Measurements from ENCODE around the gene SIX3.

Gene SIX3

GRCh38 chr2:44941551-44942234 lies at the start of gene SIX3:
Gene SIX3 (plus strand): TSS chr2:44941702. CDS start chr2:44942105, 403 bp downstream.
- peak; percentile 63 for DNase-seq

- DNase-seq, result no peak
Observed at GRCh38 chr2:44894058-44894457, 47.4 kb upstream of the SIX3 start.

DNA sequence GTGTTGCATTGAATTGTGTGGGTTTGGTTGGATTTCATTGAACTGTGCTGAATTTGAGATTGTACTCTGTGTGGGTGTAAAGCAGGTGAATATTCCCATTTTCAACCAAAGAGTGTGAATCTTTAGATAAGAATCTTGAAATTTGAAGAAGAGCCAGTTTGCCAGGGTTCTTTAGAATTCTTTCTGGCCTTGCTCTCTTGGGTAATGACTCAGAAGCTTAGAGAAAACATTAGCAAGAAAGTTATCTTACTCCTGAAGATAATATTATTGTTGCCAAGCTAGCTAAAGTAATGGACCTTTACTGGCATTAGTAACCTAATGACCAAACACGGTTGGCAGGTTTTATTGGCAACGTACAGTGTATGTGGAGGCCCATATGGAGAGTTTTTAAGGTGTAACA lies 46.4 kb upstream of the SIX3 start:
- no peak for DNase-seq

GRCh38 chr2:44897406-44897805 lies 44.1 kb upstream of the SIX3 start:
- DNase-seq, result no peak

DNA sequence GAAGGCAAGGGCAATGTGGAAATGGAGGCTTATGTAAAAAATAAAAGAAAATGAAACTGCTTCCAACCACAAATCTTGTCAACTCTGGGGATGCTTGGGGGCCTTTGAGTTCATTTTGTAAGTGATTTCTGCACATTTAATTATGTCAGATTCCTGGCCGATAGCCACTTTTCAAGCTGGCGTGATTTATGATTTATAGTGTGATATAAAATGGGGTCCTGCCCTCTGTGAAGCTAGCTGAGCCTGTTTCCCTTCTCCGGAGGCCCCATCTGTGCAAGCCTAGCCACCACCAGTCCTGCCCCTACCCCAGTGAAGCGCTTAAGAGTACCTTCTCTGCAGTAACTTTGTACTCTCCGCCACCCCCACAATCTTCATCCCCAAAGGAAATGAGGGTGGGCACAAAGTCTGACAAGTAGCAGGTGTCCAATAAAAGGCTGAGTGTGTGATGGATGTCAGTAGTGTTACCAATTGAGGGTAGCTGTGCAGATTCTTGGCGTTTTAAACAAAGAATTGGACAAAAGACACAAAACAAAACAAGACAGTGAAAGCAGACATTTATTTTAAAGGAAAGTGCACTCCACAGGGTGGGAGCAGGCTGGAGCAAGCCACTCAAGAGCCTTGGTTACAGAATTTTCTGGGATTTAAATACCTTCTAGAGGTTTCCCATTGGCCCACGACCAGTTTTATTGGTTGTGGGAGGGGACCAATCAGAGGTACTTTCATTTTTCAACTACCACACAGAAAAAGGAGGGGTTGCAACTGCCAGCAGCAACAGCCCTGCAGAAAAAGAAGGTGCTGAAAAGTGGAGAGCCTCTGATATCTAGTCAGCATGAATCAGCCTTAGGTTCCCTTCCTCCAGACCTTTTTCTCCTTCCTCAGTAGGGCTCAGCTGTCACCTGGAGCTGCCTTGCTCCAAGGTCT lies 39.0 kb upstream of the SIX3 start:
- no peak for DNase-seq

- no peak for DNase-seq
Observed at GRCh38 chr2:44904578-44904977, 36.9 kb upstream of the SIX3 start.

DNA sequence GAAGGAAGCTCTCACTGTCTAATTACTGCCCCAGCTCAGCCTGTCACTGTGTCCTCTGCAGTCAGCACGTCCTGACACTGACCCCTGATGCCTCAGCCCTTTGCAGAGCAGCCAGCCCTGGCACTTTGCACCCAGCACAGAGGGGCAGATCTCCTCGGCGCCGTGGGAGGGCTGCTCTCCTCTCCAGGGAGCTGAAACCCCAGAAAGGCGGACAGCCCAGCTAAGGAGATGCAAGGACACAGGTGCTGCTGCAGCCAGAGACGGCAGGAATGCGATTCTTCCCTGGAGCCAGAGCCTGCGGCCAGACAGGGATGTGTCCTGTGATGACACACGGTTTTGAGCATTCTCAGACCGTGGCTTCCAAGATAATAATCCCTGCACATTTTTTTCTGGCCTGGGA lies 34.5 kb upstream of the SIX3 start:
- DNase-seq, result no peak

DNA sequence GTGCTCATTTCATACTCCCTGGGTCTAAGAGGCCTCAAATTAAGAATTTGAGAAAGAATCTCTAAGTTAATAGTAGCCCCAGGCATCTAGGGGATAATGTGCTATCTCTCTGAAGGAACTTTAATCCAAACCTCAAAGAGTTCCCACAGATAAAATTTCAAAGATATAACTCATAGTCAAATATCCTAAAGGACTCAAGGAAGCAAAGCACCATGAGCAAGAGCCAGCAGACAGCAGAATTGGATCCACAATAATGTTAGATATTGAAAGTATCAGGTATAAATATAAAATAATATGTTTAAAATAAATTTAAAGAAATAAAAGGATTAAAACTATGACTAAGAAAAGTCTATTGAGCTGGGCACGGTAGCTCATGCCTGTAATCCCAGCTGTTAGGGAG lies 31.7 kb upstream of the SIX3 start:
- DNase-seq, result no peak

- DNase-seq, result no peak
Observed at GRCh38 chr2:44912660-44913059, 28.8 kb upstream of the SIX3 start.

- DNase-seq, result no peak
Observed at GRCh38 chr2:44916291-44916690, 25.2 kb upstream of the SIX3 start.

DNA sequence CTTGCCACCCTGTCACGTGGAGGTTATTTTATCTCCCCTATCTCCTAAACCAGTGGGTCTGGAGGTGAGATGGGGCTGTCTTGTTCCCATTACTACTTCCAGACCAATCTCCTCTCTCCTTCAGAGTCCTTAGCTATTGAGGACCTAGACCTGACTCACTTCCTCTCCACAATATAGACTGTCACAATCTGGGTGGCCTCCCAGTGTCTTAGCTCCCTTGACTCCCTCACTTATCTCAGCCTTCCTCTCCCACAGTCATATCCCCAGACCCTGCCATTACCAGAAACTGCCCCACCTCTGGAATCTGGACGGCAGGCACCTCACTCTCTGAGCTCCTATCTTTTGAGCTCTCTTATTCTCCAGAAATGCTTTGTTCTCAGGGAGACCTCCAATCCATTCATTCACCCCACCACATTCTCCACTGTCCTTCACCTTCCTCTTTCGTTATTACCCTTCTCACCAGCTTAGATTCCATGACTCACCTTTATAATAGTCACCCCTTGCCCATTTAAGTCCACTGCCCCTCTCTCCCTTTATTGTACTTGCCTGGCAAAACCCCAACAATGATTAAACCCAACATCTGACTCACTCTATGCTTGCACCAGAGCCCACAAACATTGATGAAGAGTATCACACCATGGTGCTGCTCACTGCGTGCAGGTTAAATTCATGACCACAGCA lies 23.3 kb upstream of the SIX3 start:
- no peak for DNase-seq

GRCh38 chr2:44920751-44921150 lies 20.8 kb upstream of the SIX3 start:
- DNase-seq, result no peak

GRCh38 chr2:44922776-44923175 lies 18.7 kb upstream of the SIX3 start:
- no peak for DNase-seq

GRCh38 chr2:44925561-44926136 lies 15.9 kb upstream of the SIX3 start:
- DNase-seq, result no peak

DNA sequence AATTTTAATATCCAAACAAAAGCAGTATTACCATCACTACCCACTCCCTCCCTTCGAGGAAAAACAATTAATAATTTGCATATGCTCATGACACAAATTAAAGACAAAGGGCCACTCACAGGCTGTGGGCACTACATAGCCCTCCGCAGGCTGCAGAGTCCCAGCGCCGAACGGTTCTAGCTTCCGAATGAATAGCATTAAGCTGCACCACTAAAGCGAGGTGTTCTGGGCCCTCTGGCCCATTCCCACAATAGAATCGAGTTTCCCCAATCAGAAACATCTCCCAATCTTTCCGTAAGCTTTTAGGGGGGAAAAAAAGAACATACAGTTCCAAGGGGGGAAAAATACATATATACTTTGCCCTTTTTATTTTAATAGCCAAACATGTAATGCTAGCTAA lies 14.5 kb upstream of the SIX3 start:
- DNase-seq, result no peak

DNA sequence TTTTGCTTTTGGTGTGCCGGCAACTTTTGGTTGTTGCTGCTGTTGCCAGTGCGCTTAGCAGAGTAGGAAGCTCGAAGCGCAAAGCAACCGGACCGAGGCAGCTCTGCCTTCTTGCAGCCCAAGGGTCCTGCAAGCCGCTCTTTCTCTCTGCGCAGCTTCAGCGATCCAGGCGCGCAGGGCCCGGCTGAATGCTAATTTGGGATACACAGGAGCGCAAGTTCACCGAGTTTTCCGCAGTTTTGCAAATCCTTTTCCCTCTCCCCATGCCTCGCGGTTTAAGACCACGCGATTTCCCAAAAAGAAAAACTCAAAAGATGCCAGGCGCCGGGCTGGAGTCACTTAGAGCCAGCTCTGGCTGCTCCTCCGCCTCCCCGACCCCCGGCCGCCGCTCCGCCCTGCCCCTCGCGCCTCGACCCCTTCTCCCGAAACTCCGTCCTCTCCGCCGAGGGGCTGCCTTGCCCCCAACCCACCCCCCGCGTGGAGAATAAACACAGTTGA lies 13.5 kb upstream of the SIX3 start:
- no peak for DNase-seq

- no peak for DNase-seq
Observed at GRCh38 chr2:44928483-44929158, 12.9 kb upstream of the SIX3 start.

GRCh38 chr2:44929159-44929734 lies 12.3 kb upstream of the SIX3 start:
- no peak for DNase-seq

DNA sequence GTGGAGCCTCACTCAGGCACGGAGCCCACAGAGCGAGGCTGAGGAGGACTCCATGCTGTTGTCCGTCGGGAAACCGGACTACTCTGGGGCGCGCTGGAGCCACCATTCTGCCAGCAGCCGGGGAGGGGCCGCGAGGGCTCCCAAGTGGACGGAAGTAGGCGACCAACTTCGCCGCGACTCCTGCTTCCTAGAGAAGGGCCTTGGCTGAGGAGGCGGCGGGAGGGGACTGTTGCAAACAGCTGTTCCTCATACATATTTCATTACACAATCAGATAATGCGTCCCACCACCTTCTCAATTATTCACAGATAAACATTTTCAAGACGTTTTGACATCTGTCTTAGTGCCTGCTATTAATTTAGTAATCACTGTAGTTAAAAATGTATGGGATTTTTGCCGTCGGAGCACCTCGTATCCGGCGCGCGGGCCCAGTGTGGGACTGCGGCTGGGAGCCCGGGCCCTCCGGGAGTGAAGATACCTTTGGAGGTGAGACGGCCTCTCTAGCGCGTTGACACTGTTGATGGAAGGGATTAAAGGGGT lies 11.7 kb upstream of the SIX3 start:
- DNase-seq, result no peak

GRCh38 chr2:44930274-44931197 lies 11.0 kb upstream of the SIX3 start:
- DNase-seq, result no peak

Data from NCI-H187 (cell line).